ENCODE results near the gene TCIRG1. TPM values are rescaled to one million over a fixed set of nuclear protein-coding genes. Genes with fewer than 3 reads are reported as not detected.
A peak's percentile ranks its signal among the peaks of the same experiment; 100 is the strongest.

TCIRG1 gene
- total RNA-seq, 1 donor from 2014 or later: 10.7 TPM

GRCh38 chr11:67996622-67997474 lies 42.0 kb upstream of the TCIRG1 start:
- peak overlapping the region; percentile 11 for H3K4me2 ChIP-seq
- no peaks in the 10 kb centered on the region for H3F3A ChIP-seq (ENCODE audit: low read depth)
- Mint-ChIP-seq H3K36me3 (no peaks in the 10 kb centered on the region), H3K4me1 (peaks cover 19% of the 10 kb centered on the region), H3K4me3 (peak overlapping the region; percentile 68), H3K27ac (peak overlapping the region; percentile 27), H3K9me3 (no peaks in the 10 kb centered on the region), H3K27me3 (ENCODE audit: insufficient read depth, low read depth) (peaks cover 23% of the 10 kb centered on the region)
- no peaks in the 10 kb centered on the region for H3K9me3 ChIP-seq (ENCODE audit: low read depth)
- no peak overlapping the region for H3K27ac ChIP-seq
- peak overlapping the region; percentile 20 for H3K4me3 ChIP-seq
- H2AFZ ChIP-seq (replicated peaks): peak overlapping the region; percentile 36
- DNase-seq (ENCODE audit: low spot score): peak; percentile 86
- H3K36me3 ChIP-seq: no peaks in the 10 kb centered on the region
- no peaks in the 10 kb centered on the region for H3K4me1 ChIP-seq
- no peaks in the 10 kb centered on the region for H3K79me2 ChIP-seq (ENCODE audit: low read depth)
- H3K9ac ChIP-seq: no peak overlapping the region
- TF ChIP-seq EZH2phosphoT487 (IDR thresholded peaks at IDR 0.05) (no peak), EZH2 (IDR thresholded peaks at IDR 0.05) (no peak)
- TF ChIP-seq, protein P1, sequence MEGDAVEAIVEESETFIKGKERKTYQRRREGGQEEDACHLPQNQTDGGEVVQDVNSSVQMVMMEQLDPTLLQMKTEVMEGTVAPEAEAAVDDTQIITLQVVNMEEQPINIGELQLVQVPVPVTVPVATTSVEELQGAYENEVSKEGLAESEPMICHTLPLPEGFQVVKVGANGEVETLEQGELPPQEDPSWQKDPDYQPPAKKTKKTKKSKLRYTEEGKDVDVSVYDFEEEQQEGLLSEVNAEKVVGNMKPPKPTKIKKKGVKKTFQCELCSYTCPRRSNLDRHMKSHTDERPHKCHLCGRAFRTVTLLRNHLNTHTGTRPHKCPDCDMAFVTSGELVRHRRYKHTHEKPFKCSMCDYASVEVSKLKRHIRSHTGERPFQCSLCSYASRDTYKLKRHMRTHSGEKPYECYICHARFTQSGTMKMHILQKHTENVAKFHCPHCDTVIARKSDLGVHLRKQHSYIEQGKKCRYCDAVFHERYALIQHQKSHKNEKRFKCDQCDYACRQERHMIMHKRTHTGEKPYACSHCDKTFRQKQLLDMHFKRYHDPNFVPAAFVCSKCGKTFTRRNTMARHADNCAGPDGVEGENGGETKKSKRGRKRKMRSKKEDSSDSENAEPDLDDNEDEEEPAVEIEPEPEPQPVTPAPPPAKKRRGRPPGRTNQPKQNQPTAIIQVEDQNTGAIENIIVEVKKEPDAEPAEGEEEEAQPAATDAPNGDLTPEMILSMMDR (IDR thresholded peaks at IDR 0.05): no peak
- H4K20me1 ChIP-seq (ENCODE audit: low read depth): no peaks in the 10 kb centered on the region
- H3K27me3 ChIP-seq: peaks cover 2% of the 10 kb centered on the region

DNA sequence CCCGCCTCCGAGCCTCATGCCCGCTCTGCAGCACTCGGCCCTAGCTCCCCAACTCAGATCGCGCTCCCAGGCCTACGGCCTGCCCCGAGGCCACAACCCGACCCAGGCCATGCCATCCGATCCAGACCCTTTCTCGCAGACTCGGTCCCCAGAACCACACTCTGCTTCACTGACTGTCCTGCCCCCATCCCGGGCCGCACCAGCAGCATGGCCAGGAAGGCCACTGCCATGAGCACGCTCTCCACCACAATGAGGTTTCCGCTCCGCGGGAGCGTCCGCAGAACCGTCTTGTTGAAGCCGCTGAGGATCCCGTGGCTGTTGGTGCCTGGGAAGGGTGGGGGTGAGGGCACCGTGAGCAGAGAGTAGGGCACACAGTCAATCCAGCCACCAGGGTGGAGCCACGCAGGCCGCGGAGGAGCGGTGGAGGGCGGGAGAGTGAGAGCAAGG lies 41.3 kb upstream of the TCIRG1 start:
- no peaks in the 10 kb centered on the region for H3K4me1 ChIP-seq
- H3K4me2 ChIP-seq: no peak overlapping the region
- peaks cover 4% of the 10 kb centered on the region for H3F3A ChIP-seq (ENCODE audit: low read depth)
- Mint-ChIP-seq H3K36me3 (no peaks in the 10 kb centered on the region), H3K4me1 (peaks cover 22% of the 10 kb centered on the region), H3K27ac (peak overlapping the region; percentile 27), H3K27me3 (ENCODE audit: insufficient read depth, low read depth) (peaks cover 24% of the 10 kb centered on the region), H3K9me3 (no peaks in the 10 kb centered on the region), H3K4me3 (peak overlapping the region; percentile 68)
- no peak overlapping the region for H3K4me3 ChIP-seq
- no peaks in the 10 kb centered on the region for H3K9me3 ChIP-seq (ENCODE audit: low read depth)
- no peak overlapping the region for H3K27ac ChIP-seq
- no peak overlapping the region for H3K9ac ChIP-seq
- H3K27me3 ChIP-seq: peaks cover 3% of the 10 kb centered on the region
- TF ChIP-seq EZH2 (IDR thresholded peaks at IDR 0.05): no peak
- no peak for TF ChIP-seq EZH2phosphoT487 (IDR thresholded peaks at IDR 0.05)
- TF ChIP-seq, protein P1 (IDR thresholded peaks at IDR 0.05): no peak
- no peaks in the 10 kb centered on the region for H3K36me3 ChIP-seq
- DNase-seq (ENCODE audit: low spot score): no peak
- H3K79me2 ChIP-seq (ENCODE audit: low read depth): no peaks in the 10 kb centered on the region
- peaks cover 2% of the 10 kb centered on the region for H4K20me1 ChIP-seq (ENCODE audit: low read depth)
- no peak overlapping the region for H2AFZ ChIP-seq (replicated peaks)

DNA sequence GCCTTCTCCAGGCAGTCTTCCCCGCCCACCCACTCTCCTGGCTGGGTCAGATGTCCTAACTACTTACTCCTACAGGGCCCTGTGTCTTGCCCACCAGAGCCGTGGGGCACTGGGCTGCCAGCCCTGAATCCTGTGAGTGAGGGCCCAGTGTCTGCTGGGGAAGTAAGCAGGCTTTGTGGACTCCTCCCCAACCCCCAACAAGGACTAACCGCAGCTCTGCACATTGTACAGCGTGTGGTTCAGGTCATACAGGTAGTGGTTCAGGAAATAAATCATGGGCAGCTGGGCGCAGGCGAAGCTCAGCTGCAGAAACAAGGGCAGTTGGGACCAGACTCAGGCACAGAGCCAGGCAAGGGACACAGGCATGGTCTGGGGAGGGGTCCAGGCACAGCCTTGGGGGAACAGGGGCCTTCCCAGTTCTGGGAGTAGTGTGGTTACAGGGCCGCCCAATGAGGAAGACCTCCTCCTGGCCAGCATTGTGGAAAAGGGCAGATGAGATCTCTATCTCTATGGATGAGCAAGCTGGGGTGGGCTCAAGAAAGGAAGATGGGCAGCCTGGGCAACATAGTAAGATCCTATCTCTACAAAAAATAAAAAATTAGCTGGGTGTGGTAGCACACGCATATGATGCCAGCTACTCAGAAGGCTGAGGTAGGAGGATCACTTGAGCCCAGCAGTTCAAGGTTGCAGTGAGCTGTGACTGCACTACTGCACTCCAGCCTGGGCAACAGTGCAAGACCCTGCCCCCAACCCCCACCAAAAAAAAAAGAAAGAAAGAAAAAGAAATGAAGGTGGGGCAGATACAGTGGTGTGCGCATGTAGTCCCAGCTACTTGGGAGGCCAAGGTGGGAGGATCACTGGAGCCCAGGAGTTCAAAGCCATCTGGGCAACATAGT lies 40.4 kb upstream of the TCIRG1 start:
- Mint-ChIP-seq H3K27ac (no peak overlapping the region), H3K4me1 (peaks cover 27% of the 10 kb centered on the region), H3K27me3 (ENCODE audit: insufficient read depth, low read depth) (peaks cover 21% of the 10 kb centered on the region), H3K9me3 (no peaks in the 10 kb centered on the region), H3K4me3 (no peak overlapping the region), H3K36me3 (no peaks in the 10 kb centered on the region)
- H3F3A ChIP-seq (ENCODE audit: low read depth): peaks cover 9% of the 10 kb centered on the region
- DNase-seq (ENCODE audit: low spot score): no peak
- H3K4me3 ChIP-seq: no peak overlapping the region
- no peaks in the 10 kb centered on the region for H3K9me3 ChIP-seq (ENCODE audit: low read depth)
- no peak overlapping the region for H3K9ac ChIP-seq
- H3K4me1 ChIP-seq: no peaks in the 10 kb centered on the region
- H3K27me3 ChIP-seq: peaks cover 12% of the 10 kb centered on the region
- no peak overlapping the region for H2AFZ ChIP-seq (replicated peaks)
- H3K27ac ChIP-seq: no peak overlapping the region
- no peaks in the 10 kb centered on the region for H3K79me2 ChIP-seq (ENCODE audit: low read depth)
- TF ChIP-seq EZH2 (IDR thresholded peaks at IDR 0.05) (no peak), EZH2phosphoT487 (IDR thresholded peaks at IDR 0.05) (no peak)
- peaks cover 7% of the 10 kb centered on the region for H4K20me1 ChIP-seq (ENCODE audit: low read depth)
- H3K36me3 ChIP-seq: no peaks in the 10 kb centered on the region
- no peak overlapping the region for H3K4me2 ChIP-seq

Data from neural progenitor cell (in vitro differentiated cells).